NCI-H345 (cell line): Measurements from ENCODE around the gene SLC30A10.
"Not testable (repeated sequence)": the region's sequence is repeated elsewhere in the genome, so short reads cannot be mapped to it uniquely, and the experiment has no call there.

ENCODE experiments used
- DNase-seq: peaks from one replicate; lab custom pipeline; 2025; lab: John Stamatoyannopoulos, UW

Gene SLC30A10

GRCh38 chr1:219891846-219892245 lies 36.5 kb downstream of the SLC30A10 start:
- not testable (repeated sequence) for DNase-seq

DNA sequence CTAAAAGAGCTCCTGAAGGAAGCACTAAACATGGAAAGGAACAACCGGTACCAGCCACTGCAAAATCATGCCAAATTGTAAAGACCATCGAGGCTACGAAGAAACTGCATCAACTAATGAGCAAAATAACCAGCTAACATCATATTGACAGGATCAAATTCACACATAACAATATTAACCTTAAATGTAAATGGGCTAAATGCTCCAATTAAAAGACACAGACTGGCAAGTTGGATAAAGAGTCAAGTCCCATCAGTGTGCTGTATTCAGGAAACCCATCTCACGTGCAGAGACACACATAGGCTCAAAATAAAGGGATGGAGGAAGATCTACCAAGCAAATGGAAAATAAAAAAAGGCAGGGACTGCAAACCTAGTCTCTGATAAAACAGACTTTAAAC lies 39.7 kb downstream of the SLC30A10 start:
- not testable (repeated sequence) for DNase-seq

DNA sequence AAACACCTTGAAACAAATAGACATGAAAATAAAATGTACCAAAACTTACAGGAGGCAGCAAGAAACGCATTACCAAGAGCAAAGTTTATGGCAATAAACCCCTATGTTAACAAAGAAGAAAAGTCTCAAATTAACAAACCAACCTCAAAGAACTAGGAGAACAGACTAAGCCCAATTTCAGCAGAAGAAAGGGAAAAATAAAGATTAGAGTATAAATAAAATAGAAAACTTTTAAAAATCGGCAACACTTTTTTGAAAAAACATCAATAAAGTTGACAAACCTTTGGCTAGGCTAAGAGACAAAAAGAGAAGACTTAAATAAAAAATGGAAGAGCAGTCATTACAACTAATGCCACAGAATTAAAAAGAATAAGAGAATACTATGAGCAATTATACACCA lies 42.7 kb downstream of the SLC30A10 start:
- DNase-seq: no peak

GRCh38 chr1:219883400-219884332 lies 44.7 kb downstream of the SLC30A10 start:
- DNase-seq: no peak

DNA sequence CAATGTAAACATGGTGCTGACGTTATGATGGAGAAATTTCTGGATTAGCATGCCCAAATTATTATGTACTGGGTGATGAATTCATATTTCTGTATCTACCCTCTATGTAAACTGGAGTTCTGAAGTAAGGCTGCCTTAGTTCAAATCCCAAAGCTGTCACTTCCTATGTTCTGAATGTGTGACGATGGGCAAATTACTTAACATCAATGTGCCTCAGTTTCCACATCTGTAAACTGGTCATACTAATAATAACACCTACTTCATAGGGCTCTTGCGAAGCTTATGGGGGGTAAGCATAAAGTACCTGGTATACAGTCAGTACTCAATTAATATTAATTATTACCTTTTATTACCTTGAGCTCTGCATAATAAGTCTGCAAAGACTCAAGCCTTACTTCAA lies 45.6 kb downstream of the SLC30A10 start:
- no peak for DNase-seq

- no peak for DNase-seq
These were observed 46.3 kb downstream of the SLC30A10 start for GRCh38 chr1:219882096-219882495.

DNA sequence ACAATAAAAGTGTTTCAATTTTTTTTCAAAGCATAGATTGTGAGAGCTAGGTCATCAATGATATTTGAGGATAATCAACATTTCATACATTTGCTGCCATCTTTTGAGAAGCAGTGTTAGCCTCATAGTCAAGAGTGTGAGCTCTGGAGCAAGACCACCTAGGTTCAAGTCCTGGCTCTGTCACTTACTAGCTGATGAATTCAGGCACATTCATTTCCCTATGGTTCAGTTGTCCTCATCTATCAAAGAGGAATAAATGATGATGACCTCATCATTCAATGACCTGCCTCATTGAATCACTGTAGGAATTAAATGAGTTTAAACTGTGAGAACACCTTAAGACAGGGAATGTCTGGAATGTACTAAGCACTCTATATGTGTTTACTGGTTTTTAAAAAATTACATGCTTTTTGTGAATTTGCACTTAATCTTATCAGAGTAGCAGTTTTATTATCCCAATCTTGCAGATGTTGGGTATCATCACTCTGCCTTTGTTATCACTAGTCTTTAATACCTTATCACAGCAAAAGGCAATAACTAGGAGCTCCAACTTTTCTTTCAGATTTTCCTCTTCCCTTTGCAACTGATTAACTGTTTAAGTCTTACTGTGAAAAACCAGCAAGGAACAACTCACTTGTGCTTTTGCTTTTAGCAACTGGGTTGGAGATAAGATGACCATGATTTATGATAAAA lies 47.4 kb downstream of the SLC30A10 start:
- no peak for DNase-seq

GRCh38 chr1:219876798-219877209 lies 51.6 kb downstream of the SLC30A10 start:
- no peak for DNase-seq

DNA sequence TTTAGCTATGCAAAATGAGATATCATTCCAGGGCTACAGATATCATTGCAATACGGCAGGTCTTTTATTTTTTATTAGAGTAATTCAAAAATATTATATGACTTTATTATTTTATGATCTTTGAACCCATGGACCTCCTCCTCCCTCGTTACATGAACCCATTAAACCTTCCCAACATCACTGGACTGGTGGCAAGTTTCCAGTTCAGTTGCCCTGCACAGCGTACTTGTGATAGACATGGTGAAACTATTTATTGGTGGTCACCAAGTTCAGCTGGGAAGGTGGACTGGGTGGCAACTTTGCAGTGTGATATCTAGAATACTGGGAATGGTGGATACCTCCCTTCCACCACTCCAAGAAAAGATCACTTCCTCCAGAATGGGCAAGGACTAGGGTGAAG lies 52.5 kb downstream of the SLC30A10 start:
- no peak for DNase-seq

GRCh38 chr1:219872538-219872937 lies 55.8 kb downstream of the SLC30A10 start:
- not testable (repeated sequence) for DNase-seq

GRCh38 chr1:219871427-219872057 lies 56.8 kb downstream of the SLC30A10 start:
- DNase-seq: peak; percentile 21

DNA sequence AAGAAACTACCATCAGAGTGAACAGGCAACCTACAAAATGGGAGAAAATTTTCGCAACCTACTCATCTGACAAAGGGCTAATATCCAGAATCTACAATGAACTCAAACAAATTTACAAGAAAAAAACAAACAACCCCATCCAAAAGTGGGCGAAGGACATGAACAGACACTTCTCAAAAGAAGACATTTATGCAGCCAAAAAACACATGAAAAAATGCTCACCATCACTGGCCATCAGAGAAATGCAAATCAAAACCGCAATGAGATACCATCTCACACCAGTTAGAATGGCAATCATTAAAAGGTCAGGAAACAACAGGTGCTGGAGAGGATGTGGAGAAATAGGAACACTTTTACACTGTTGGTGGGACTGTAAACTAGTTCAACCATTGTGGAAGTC lies 59.7 kb downstream of the SLC30A10 start:
- not testable (repeated sequence) for DNase-seq
